HL-60 (cell line): ENCODE data around the gene BRD3.
"Not testable (repeated sequence)": the region's sequence is repeated elsewhere in the genome, so short reads cannot be mapped to it uniquely, and the experiment has no call there.

Experiments
- DNase-seq, 2 experiments: peaks; one replicate each; pipeline ENCODE4 v3.0.0-alpha.2; 2010 to 2020; ENCODE audit warnings: low read depth in 1 of 2, low spot score in 1 of 2
- H3K27ac ChIP-seq: fragments of 250-450 bp; sonication (Bioruptor Pico); replicated peaks from 2 replicates; pipeline ENCODE4 v1.5.1; 2020; ENCODE audit warnings: mild to moderate bottlenecking, moderate library complexity
- H3K27me3 ChIP-seq: fragments of 250-450 bp; sonication (Bioruptor Pico); 2 replicates; pipeline ENCODE4 v1.5.1; 2021; ENCODE audit warnings: mild to moderate bottlenecking, moderate library complexity; ENCODE audit not compliant: insufficient read depth, poor library complexity, severe bottlenecking
- H3K4me3 ChIP-seq: replicated peaks from 2 replicates; pipeline ENCODE4 v1.5.1; 2011; ENCODE audit warnings: mild to moderate bottlenecking, control low read depth, low read length; ENCODE audit not compliant: insufficient read depth
- CTCF ChIP-seq: IDR thresholded peaks from one replicate; pipeline ENCODE4 v1.5.1; 2011; ENCODE audit warnings: low read length, control low read depth, inconsistent platforms; ENCODE audit not compliant: insufficient read depth
- GABPA ChIP-seq: IDR thresholded peaks from 2 replicates; pipeline ENCODE4 v1.6.1; 2012; ENCODE audit warnings: low read depth
- POLR2AphosphoS5 ChIP-seq: IDR thresholded peaks from 2 replicates; pipeline ENCODE4 v1.6.1; 2012; ENCODE audit warnings: low read depth
- REST ChIP-seq: IDR thresholded peaks from 2 replicates; pipeline ENCODE4 v1.6.1; 2012; ENCODE audit warnings: low read depth; ENCODE audit not compliant: insufficient replicate concordance
- SPI1 ChIP-seq: IDR thresholded peaks from 2 replicates; pipeline ENCODE4 v1.6.1; 2012; ENCODE audit warnings: low read depth, mild to moderate bottlenecking, borderline replicate concordance

The BRD3 gene

GRCh38 chr9:133989625-133990365, 78.0 kb downstream of the BRD3 start:
- Histone ChIP-seq H3K27me3 (peaks cover 33% of the 10 kb centered on the region), H3K4me3 (no peak overlapping the region), H3K27ac (no peak overlapping the region)
- TF ChIP-seq REST (no peak), GABPA (no peak), CTCF (no peak), POLR2AphosphoS5 (no peak), SPI1 (no peak)
- no peak for DNase-seq

GRCh38 chr9:133988771-133989170, 79.1 kb downstream of the BRD3 start:
- peaks cover 28% of the 10 kb centered on the region for H3K27me3 ChIP-seq
- DNase-seq, H3K4me3 ChIP-seq, H3K27ac ChIP-seq: not testable (repeated sequence)

- TF ChIP-seq SPI1 = no peak
- TF ChIP-seq POLR2AphosphoS5 = no peak
- TF ChIP-seq CTCF = no peak
- no peak for TF ChIP-seq REST
- TF ChIP-seq GABPA = no peak
- peaks cover 21% of the 10 kb centered on the region for H3K27me3 ChIP-seq
- no peak overlapping the region for H3K27ac ChIP-seq
- H3K4me3 ChIP-seq = no peak overlapping the region
- no peak for DNase-seq
Measured at GRCh38 chr9:133987946-133988665, 79.7 kb downstream of the BRD3 start.

GRCh38 chr9:133987446-133987788, 80.4 kb downstream of the BRD3 start:
- Histone ChIP-seq H3K27ac (no peak overlapping the region), H3K27me3 (peaks cover 17% of the 10 kb centered on the region), H3K4me3 (no peak overlapping the region)
- no peak for DNase-seq
- no peak for TF ChIP-seq POLR2AphosphoS5
- no peak for TF ChIP-seq REST
